Epidermal melanocyte (primary cell): Measurements from ENCODE around the gene STAU1.

ENCODE experiments used
- DNase-seq: peaks from one replicate; pipeline ENCODE4 v3.0.0; 2011; ENCODE audit warnings: low spot score; ENCODE audit not compliant: insufficient read length

The STAU1 gene

DNA sequence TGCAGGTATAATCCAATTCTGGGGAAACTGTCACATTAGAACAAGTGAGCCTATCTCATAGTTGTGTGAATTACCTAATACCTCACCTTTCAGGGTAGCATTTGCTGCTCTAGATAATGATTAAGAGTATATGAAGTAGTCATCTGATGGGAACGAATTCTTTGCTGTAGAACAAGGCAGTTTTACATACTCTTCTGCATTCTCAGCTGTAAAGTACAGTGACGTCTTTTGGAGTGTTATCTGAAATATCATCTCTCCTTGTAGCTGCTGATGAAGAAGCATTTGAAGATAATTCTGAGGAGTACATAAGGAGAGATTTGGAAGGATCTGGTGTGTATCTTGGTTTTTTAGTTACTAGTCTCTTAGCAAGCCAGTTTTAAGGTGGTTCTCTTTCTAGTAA, 113.6 kb downstream of the STAU1 start:
- no peak for DNase-seq
